SK-N-SH treated with all-trans-retinoic acid at 6 μM for 48 hours (cell line): ENCODE results near the gene GRIA3.

Experiments
- ATAC-seq: fragments of 200-7000 bp; cut with Tn5 transposase; 3 replicates; pipeline ENCODE4 v1.9.1; 2020; ENCODE audit warnings: mild to moderate bottlenecking, moderate library complexity
- ARNTL ChIP-seq: fragments of 450-650 bp; formaldehyde crosslinking; IDR thresholded peaks from 2 replicates; pipeline ENCODE4 v1.5.0; 2020; ENCODE audit warnings: low read depth, mild to moderate bottlenecking, moderate library complexity, borderline replicate concordance
- BACH2 ChIP-seq: fragments of 250-450 bp; sonication (Bioruptor Pico); IDR thresholded peaks from 2 replicates; pipeline ENCODE4 v1.9.0; 2021; ENCODE audit warnings: mild to moderate bottlenecking, borderline replicate concordance
- CSDC2 ChIP-seq: fragments of 250-450 bp; sonication (Bioruptor Pico); IDR thresholded peaks from 2 replicates; pipeline ENCODE4 v1.5.0; 2020; ENCODE audit warnings: mild to moderate bottlenecking, moderate library complexity
- ESRRG ChIP-seq: fragments of 250-450 bp; sonication (Bioruptor Pico); IDR thresholded peaks from 2 replicates; pipeline ENCODE4 v1.6.1; 2021; ENCODE audit warnings: mild to moderate bottlenecking
- OSR1 ChIP-seq: fragments of 250-450 bp; sonication (Bioruptor Pico); IDR thresholded peaks from 2 replicates; pipeline ENCODE4 v1.8.0; 2022; ENCODE audit warnings: moderate library complexity, mild to moderate bottlenecking, inconsistent platforms
- PPARA ChIP-seq: fragments of 250-450 bp; sonication (Bioruptor Pico); IDR thresholded peaks from 2 replicates; pipeline ENCODE4 v1.5.0; 2020; ENCODE audit warnings: mild to moderate bottlenecking, borderline replicate concordance
- RARB ChIP-seq: fragments of 250-450 bp; sonication (Bioruptor Pico); IDR thresholded peaks from 2 replicates; pipeline ENCODE4 v1.8.0; 2021; ENCODE audit warnings: mild to moderate bottlenecking, moderate library complexity
- SNAI2 ChIP-seq: fragments of 250-450 bp; sonication (Bioruptor Pico); IDR thresholded peaks from 2 replicates; pipeline ENCODE4 v1.5.0; 2020; ENCODE audit warnings: mild to moderate bottlenecking, moderate library complexity
- TCF4 ChIP-seq: fragments of 250-450 bp; sonication (Bioruptor Pico); IDR thresholded peaks from 2 replicates; pipeline ENCODE4 v1.8.0; 2021; ENCODE audit warnings: mild to moderate bottlenecking, moderate library complexity, borderline replicate concordance
- TOX ChIP-seq: fragments of 250-450 bp; sonication (Bioruptor Pico); IDR thresholded peaks from 2 replicates; pipeline ENCODE4 v1.8.0; 2021; ENCODE audit warnings: mild to moderate bottlenecking, moderate library complexity, borderline replicate concordance
- ZC3H10 ChIP-seq: fragments of 250-450 bp; sonication (Bioruptor Pico); IDR thresholded peaks from 2 replicates; pipeline ENCODE4 v1.5.1; 2021; ENCODE audit warnings: mild to moderate bottlenecking, moderate library complexity
- ZFP3 ChIP-seq: fragments of 250-450 bp; sonication (Bioruptor Pico); IDR thresholded peaks from 2 replicates; pipeline ENCODE4 v1.5.0; 2020; ENCODE audit warnings: mild to moderate bottlenecking, moderate library complexity
- ZFP30 ChIP-seq: fragments of 450-650 bp; formaldehyde crosslinking; IDR thresholded peaks from 2 replicates; pipeline ENCODE4 v1.5.0; 2022; ENCODE audit warnings: mild to moderate bottlenecking, moderate library complexity
- ZNF8 ChIP-seq: fragments of 450-650 bp; formaldehyde crosslinking; IDR thresholded peaks from 2 replicates; pipeline ENCODE4 v1.5.0; 2020; ENCODE audit warnings: mild to moderate bottlenecking, moderate library complexity
- TF ChIP-seq, protein P1 (sequence below): fragments of 250-450 bp; sonication (Bioruptor Pico); IDR thresholded peaks from 2 replicates; pipeline ENCODE4 v1.5.0; 2020; ENCODE audit warnings: mild to moderate bottlenecking, moderate library complexity
- TF ChIP-seq, protein P2 (sequence below): fragments of 250-450 bp; sonication (Bioruptor Pico); IDR thresholded peaks from 2 replicates; pipeline ENCODE4 v1.5.1; 2020; ENCODE audit warnings: low read depth, mild to moderate bottlenecking, moderate library complexity
- TF ChIP-seq, protein P3 (sequence below): fragments of 250-450 bp; sonication (Bioruptor Pico); IDR thresholded peaks from 2 replicates; pipeline ENCODE4 v1.8.0; 2020; ENCODE audit warnings: mild to moderate bottlenecking, moderate library complexity, borderline replicate concordance
- TF ChIP-seq, protein P4 (sequence below): fragments of 250-450 bp; sonication (Bioruptor Pico); IDR thresholded peaks from 2 replicates; pipeline ENCODE4 v1.5.1; 2021; ENCODE audit warnings: mild to moderate bottlenecking, moderate library complexity

Gene GRIA3

GRCh38 chrX:123219916-123220315, 35.8 kb downstream of the GRIA3 start:
- TF ChIP-seq, protein P1, sequence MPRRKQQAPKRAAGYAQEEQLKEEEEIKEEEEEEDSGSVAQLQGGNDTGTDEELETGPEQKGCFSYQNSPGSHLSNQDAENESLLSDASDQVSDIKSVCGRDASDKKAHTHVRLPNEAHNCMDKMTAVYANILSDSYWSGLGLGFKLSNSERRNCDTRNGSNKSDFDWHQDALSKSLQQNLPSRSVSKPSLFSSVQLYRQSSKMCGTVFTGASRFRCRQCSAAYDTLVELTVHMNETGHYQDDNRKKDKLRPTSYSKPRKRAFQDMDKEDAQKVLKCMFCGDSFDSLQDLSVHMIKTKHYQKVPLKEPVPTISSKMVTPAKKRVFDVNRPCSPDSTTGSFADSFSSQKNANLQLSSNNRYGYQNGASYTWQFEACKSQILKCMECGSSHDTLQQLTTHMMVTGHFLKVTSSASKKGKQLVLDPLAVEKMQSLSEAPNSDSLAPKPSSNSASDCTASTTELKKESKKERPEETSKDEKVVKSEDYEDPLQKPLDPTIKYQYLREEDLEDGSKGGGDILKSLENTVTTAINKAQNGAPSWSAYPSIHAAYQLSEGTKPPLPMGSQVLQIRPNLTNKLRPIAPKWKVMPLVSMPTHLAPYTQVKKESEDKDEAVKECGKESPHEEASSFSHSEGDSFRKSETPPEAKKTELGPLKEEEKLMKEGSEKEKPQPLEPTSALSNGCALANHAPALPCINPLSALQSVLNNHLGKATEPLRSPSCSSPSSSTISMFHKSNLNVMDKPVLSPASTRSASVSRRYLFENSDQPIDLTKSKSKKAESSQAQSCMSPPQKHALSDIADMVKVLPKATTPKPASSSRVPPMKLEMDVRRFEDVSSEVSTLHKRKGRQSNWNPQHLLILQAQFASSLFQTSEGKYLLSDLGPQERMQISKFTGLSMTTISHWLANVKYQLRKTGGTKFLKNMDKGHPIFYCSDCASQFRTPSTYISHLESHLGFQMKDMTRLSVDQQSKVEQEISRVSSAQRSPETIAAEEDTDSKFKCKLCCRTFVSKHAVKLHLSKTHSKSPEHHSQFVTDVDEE (CRISPR knock-in tag), result no peak
- TF ChIP-seq ZNF8 (CRISPR knock-in tag) (no peak), RARB (CRISPR knock-in tag) (no peak), ZFP30 (CRISPR knock-in tag) (no peak), ZFP3 (no peak)
- TF ChIP-seq, protein P2, sequence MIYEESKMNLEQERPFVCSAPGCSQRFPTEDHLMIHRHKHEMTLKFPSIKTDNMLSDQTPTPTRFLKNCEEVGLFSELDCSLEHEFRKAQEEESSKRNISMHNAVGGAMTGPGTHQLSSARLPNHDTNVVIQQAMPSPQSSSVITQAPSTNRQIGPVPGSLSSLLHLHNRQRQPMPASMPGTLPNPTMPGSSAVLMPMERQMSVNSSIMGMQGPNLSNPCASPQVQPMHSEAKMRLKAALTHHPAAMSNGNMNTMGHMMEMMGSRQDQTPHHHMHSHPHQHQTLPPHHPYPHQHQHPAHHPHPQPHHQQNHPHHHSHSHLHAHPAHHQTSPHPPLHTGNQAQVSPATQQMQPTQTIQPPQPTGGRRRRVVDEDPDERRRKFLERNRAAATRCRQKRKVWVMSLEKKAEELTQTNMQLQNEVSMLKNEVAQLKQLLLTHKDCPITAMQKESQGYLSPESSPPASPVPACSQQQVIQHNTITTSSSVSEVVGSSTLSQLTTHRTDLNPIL (CRISPR knock-in tag), result no peak
- no peak for ATAC-seq

- ATAC-seq, result no peak
- TF ChIP-seq TOX (CRISPR knock-in tag) (no peak), OSR1 (CRISPR knock-in tag) (no peak), ESRRG (no peak), TCF4 (CRISPR knock-in tag) (no peak)
- TF ChIP-seq, protein P3, sequence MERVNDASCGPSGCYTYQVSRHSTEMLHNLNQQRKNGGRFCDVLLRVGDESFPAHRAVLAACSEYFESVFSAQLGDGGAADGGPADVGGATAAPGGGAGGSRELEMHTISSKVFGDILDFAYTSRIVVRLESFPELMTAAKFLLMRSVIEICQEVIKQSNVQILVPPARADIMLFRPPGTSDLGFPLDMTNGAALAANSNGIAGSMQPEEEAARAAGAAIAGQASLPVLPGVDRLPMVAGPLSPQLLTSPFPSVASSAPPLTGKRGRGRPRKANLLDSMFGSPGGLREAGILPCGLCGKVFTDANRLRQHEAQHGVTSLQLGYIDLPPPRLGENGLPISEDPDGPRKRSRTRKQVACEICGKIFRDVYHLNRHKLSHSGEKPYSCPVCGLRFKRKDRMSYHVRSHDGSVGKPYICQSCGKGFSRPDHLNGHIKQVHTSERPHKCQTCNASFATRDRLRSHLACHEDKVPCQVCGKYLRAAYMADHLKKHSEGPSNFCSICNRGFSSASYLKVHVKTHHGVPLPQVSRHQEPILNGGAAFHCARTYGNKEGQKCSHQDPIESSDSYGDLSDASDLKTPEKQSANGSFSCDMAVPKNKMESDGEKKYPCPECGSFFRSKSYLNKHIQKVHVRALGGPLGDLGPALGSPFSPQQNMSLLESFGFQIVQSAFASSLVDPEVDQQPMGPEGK (CRISPR knock-in tag), result no peak
Observed at GRCh38 chrX:123222920-123223319, 38.8 kb downstream of the GRIA3 start.

GRCh38 chrX:123223409-123223808, 39.3 kb downstream of the GRIA3 start:
- no peak for TF ChIP-seq ZFP3
- no peak for TF ChIP-seq CSDC2
- no peak for TF ChIP-seq SNAI2 (CRISPR knock-in tag)

GRCh38 chrX:123223859-123224258, 39.8 kb downstream of the GRIA3 start:
- no peak for ATAC-seq
- TF ChIP-seq ZC3H10 (CRISPR knock-in tag), result no peak
- TF ChIP-seq SNAI2 (CRISPR knock-in tag), result no peak
- TF ChIP-seq, protein P4, sequence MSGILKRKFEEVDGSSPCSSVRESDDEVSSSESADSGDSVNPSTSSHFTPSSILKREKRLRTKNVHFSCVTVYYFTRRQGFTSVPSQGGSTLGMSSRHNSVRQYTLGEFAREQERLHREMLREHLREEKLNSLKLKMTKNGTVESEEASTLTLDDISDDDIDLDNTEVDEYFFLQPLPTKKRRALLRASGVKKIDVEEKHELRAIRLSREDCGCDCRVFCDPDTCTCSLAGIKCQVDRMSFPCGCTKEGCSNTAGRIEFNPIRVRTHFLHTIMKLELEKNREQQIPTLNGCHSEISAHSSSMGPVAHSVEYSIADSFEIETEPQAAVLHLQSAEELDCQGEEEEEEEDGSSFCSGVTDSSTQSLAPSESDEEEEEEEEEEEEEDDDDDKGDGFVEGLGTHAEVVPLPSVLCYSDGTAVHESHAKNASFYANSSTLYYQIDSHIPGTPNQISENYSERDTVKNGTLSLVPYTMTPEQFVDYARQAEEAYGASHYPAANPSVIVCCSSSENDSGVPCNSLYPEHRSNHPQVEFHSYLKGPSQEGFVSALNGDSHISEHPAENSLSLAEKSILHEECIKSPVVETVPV, result no peak
- TF ChIP-seq BACH2 (CRISPR knock-in tag), result no peak
- no peak for TF ChIP-seq ZFP3
- no peak for TF ChIP-seq ZFP30 (CRISPR knock-in tag)
- no peak for TF ChIP-seq PPARA
- TF ChIP-seq ARNTL, result no peak
- TF ChIP-seq, protein P3 (CRISPR knock-in tag), result no peak
- no peak for TF ChIP-seq ESRRG
- TF ChIP-seq TCF4 (CRISPR knock-in tag), result no peak

More at GRCh38 chrX:123223409-123223808, 39.3 kb downstream of the GRIA3 start:
- ATAC-seq, result no peak

- no peak for ATAC-seq
- no peak for TF ChIP-seq TOX (CRISPR knock-in tag)
- TF ChIP-seq OSR1 (CRISPR knock-in tag), result no peak
- no peak for TF ChIP-seq TCF4 (CRISPR knock-in tag)
- no peak for TF ChIP-seq ZNF8 (CRISPR knock-in tag)
- TF ChIP-seq, protein P3 (CRISPR knock-in tag), result no peak
Observed at GRCh38 chrX:123230798-123231197, 46.7 kb downstream of the GRIA3 start.
